Activated naive CD8-positive, alpha-beta T cell treated with anti-CD3 and anti-CD28 coated beads for 36 hours (primary cell): ENCODE results near the gene ZNHIT6. TPM values are rescaled to one million over a fixed set of nuclear protein-coding genes. Genes with fewer than 3 reads are reported as not detected.

ENCODE experiments used
- DNase-seq: peaks from one replicate; pipeline ENCODE4 v3.0.0; 2021
- H3K27ac Mint-ChIP-seq: one replicate; pipeline ENCODE4 v1.8.0; 2022; ENCODE audit warnings: mild to moderate bottlenecking, moderate library complexity, mixed read lengths
- H3K27me3 Mint-ChIP-seq: one replicate; pipeline ENCODE4 v1.8.0; 2022; ENCODE audit warnings: mild to moderate bottlenecking, mixed read lengths
- H3K36me3 Mint-ChIP-seq: one replicate; pipeline ENCODE4 v1.8.0; 2021; ENCODE audit warnings: mild to moderate bottlenecking, mixed read lengths
- H3K4me1 Mint-ChIP-seq: one replicate; pipeline ENCODE4 v1.8.0; 2021; ENCODE audit warnings: mixed read lengths
- H3K4me3 Mint-ChIP-seq: one replicate; pipeline ENCODE4 v1.8.0; 2022; ENCODE audit warnings: mild to moderate bottlenecking, moderate library complexity, mixed read lengths
- H3K9me3 Mint-ChIP-seq: one replicate; pipeline ENCODE4 v1.8.0; 2022; ENCODE audit warnings: mixed read lengths
- total RNA-seq, 2 experiments: library from RNA; stranded (reverse); gene quantifications; one replicate each; pipeline ENCODE4 v1.2.3, GENCODE V29; 2021

Gene ZNHIT6
- total RNA-seq, 2 experiments from 2014 or later: 31.6 to 32.5 TPM

DNA sequence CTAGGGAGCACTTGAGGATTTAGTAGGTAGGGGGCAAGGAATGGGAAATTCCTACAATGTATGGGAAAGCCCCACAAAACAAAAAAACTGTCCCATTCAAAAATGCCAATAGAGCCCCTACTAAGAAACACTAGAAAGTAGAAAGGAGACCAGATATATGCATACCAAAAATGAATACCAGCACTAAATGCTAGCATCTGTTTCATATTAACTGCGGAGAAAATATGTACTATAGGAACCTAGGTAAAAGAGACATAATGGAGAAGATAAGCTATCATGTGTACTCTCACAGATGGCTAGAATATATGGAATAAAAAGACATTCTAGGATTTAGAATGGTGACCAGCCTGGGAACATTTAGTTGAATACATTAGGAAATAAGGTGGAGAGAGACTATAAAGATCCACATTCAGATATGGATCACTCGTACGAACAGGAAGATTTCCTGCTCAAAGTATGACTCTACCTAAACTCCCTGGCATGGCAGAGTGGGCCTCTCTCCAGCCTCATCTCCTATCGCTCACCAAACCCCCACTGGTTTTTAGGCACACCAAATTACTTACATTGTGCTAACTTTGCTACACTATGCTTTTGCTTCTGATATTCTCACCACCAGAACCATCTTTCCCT is 18.3 kb downstream of the ZNHIT6 start:
- DNase-seq: no peak
- peaks cover 10% of the 10 kb centered on the region for H3K4me1 Mint-ChIP-seq
- H3K27ac Mint-ChIP-seq: no peak overlapping the region
- H3K4me3 Mint-ChIP-seq: no peak overlapping the region
- H3K36me3 Mint-ChIP-seq: peaks cover 22% of the 10 kb centered on the region
- H3K27me3 Mint-ChIP-seq: no peaks in the 10 kb centered on the region
- H3K9me3 Mint-ChIP-seq: no peaks in the 10 kb centered on the region

DNA sequence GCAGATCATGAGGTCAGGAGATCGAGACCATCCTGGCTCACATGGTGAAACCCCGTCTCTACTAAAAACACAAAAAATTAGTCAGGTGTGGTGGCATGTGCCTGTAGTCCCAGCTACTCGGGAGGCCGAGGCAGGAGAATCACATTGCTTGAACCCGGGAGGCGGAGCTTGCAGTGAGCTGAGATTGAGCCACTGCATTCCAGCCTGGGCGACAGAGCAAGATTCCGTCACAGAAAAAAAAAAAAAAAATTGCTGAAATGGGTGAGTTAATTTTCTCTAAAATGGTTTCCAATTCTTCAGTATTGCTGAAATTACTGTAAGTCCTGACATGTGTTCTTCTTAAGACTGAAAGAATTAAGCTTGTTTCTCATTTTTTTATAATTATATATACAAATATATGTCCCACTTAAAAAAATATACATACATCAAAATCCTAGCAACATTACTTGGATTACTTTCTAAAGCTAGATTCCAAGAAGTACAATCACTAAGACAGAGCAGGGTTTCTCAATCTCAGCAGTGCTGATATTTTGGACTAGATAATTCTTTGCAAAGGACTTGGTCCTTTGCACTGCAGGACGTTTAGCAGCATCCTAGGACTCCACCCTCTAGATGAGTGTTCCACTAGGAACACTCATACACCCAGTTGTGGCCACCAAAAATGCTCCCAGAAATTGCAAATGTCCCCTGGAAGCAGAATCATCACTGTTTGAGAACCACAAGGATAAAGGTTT is 24.8 kb downstream of the ZNHIT6 start:
- no peaks in the 10 kb centered on the region for H3K4me1 Mint-ChIP-seq
- H3K27me3 Mint-ChIP-seq: no peaks in the 10 kb centered on the region
- H3K36me3 Mint-ChIP-seq: peaks cover 19% of the 10 kb centered on the region
- no peak overlapping the region for H3K27ac Mint-ChIP-seq
- H3K9me3 Mint-ChIP-seq: no peaks in the 10 kb centered on the region
- H3K4me3 Mint-ChIP-seq: no peak overlapping the region
- DNase-seq: no peak

- no peak overlapping the region for H3K27ac Mint-ChIP-seq
- no peak for DNase-seq
- H3K36me3 Mint-ChIP-seq: peaks cover 21% of the 10 kb centered on the region
- H3K4me1 Mint-ChIP-seq: peaks cover 3% of the 10 kb centered on the region
- H3K27me3 Mint-ChIP-seq: no peaks in the 10 kb centered on the region
- H3K4me3 Mint-ChIP-seq: no peak overlapping the region
- H3K9me3 Mint-ChIP-seq: no peaks in the 10 kb centered on the region
These were observed 27.1 kb downstream of the ZNHIT6 start for GRCh38 chr1:85681087-85681486.

- peaks cover 18% of the 10 kb centered on the region for H3K36me3 Mint-ChIP-seq
- H3K27me3 Mint-ChIP-seq: no peaks in the 10 kb centered on the region
- H3K27ac Mint-ChIP-seq: no peak overlapping the region
- H3K4me3 Mint-ChIP-seq: no peak overlapping the region
- no peak for DNase-seq
- peaks cover 3% of the 10 kb centered on the region for H3K4me1 Mint-ChIP-seq
- no peaks in the 10 kb centered on the region for H3K9me3 Mint-ChIP-seq
These were observed 30.0 kb downstream of the ZNHIT6 start for GRCh38 chr1:85678193-85678592.

DNA sequence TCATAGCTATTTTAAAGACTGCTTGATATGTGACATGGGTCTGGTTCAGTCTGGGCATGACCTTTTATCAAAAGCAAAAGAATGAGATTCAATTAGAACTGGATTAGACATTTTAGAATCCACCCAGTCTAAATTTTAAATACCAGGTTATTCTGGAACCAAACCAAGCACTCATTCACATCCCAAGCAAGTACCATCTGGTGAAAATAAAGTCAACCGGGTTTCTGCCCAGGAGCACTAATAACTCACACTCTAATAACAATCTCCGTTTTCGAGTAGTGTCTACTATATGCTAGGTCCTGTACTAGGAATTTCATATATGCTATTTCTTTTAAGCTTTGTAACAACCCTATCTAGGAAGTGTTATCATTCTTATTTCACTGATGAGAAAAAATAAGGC is 30.6 kb downstream of the ZNHIT6 start:
- H3K36me3 Mint-ChIP-seq: peaks cover 18% of the 10 kb centered on the region
- H3K4me1 Mint-ChIP-seq: peaks cover 6% of the 10 kb centered on the region
- H3K27ac Mint-ChIP-seq: no peak overlapping the region
- H3K27me3 Mint-ChIP-seq: no peaks in the 10 kb centered on the region
- H3K9me3 Mint-ChIP-seq: no peaks in the 10 kb centered on the region
- no peak for DNase-seq
- H3K4me3 Mint-ChIP-seq: no peak overlapping the region

- Mint-ChIP-seq H3K4me3 (no peak overlapping the region), H3K27me3 (no peaks in the 10 kb centered on the region), H3K27ac (peak overlapping the region; percentile 40), H3K36me3 (peaks cover 21% of the 10 kb centered on the region), H3K9me3 (no peaks in the 10 kb centered on the region), H3K4me1 (peaks cover 4% of the 10 kb centered on the region)
- DNase-seq: no peak
These were observed 36.1 kb downstream of the ZNHIT6 start for GRCh38 chr1:85672031-85672660.

- Mint-ChIP-seq H3K36me3 (peaks cover 30% of the 10 kb centered on the region), H3K4me3 (no peak overlapping the region), H3K27ac (no peak overlapping the region), H3K27me3 (no peaks in the 10 kb centered on the region), H3K4me1 (peaks cover 1% of the 10 kb centered on the region), H3K9me3 (no peaks in the 10 kb centered on the region)
- DNase-seq: no peak
These were observed 42.3 kb downstream of the ZNHIT6 start for GRCh38 chr1:85665932-85666331.

DNA sequence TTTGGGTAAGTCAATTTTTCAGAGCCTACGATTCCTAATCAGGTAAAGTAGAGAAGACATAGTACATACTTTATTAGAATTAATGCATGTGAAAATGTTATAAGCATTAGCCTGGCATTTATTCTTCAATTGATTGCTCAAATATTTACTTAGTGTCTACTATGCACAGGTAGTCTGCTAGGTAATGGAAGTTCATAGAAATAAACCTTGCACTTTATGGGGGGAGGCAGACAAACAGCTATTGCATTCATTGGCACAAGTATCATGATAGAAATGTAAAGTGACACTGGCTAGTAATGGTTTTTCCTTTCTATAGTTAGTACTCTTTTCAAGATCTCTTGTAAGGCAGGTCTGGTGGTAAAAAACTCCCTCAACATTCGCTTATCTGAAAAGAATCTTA is 44.9 kb downstream of the ZNHIT6 start:
- no peak overlapping the region for H3K4me3 Mint-ChIP-seq
- no peak overlapping the region for H3K27ac Mint-ChIP-seq
- no peaks in the 10 kb centered on the region for H3K9me3 Mint-ChIP-seq
- peaks cover 1% of the 10 kb centered on the region for H3K4me1 Mint-ChIP-seq
- no peak for DNase-seq
- peaks cover 23% of the 10 kb centered on the region for H3K36me3 Mint-ChIP-seq
- H3K27me3 Mint-ChIP-seq: no peaks in the 10 kb centered on the region

- H3K27me3 Mint-ChIP-seq: no peaks in the 10 kb centered on the region
- H3K4me1 Mint-ChIP-seq: peaks cover 1% of the 10 kb centered on the region
- H3K27ac Mint-ChIP-seq: no peak overlapping the region
- no peak for DNase-seq
- H3K9me3 Mint-ChIP-seq: no peaks in the 10 kb centered on the region
- no peak overlapping the region for H3K4me3 Mint-ChIP-seq
- peaks cover 24% of the 10 kb centered on the region for H3K36me3 Mint-ChIP-seq
These were observed 46.5 kb downstream of the ZNHIT6 start for GRCh38 chr1:85661767-85662166.

GRCh38 chr1:85660541-85660940 is 47.7 kb downstream of the ZNHIT6 start:
- H3K27ac Mint-ChIP-seq: no peak overlapping the region
- H3K9me3 Mint-ChIP-seq: no peaks in the 10 kb centered on the region
- no peak for DNase-seq
- peaks cover 29% of the 10 kb centered on the region for H3K36me3 Mint-ChIP-seq
- no peaks in the 10 kb centered on the region for H3K27me3 Mint-ChIP-seq
- H3K4me1 Mint-ChIP-seq: peaks cover 1% of the 10 kb centered on the region
- H3K4me3 Mint-ChIP-seq: no peak overlapping the region

- Mint-ChIP-seq H3K9me3 (no peaks in the 10 kb centered on the region), H3K27me3 (no peaks in the 10 kb centered on the region), H3K36me3 (peaks cover 33% of the 10 kb centered on the region), H3K27ac (no peak overlapping the region), H3K4me3 (no peak overlapping the region), H3K4me1 (no peaks in the 10 kb centered on the region)
- DNase-seq: no peak
These were observed 49.1 kb downstream of the ZNHIT6 start for GRCh38 chr1:85659174-85659573.

DNA sequence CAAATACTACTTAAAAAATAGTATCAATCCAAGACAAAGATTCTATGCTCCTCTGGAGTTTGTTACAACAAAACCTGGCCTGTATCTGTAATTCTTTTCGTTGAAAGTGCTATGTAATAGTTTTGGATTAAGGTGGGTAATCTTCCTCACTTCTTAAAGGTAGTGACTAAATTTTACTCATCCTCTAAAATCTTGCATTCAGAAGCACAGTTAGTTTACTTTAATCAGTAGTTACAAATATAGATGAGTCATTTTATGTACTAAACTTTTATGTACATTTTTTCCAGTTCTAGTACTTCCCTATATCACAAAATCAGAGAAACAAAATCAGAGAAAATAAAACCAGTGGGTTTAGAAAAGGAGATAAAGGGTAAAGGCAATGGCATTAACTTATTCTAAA is 51.3 kb downstream of the ZNHIT6 start:
- H3K9me3 Mint-ChIP-seq: peaks cover 5% of the 10 kb centered on the region
- H3K4me1 Mint-ChIP-seq: no peaks in the 10 kb centered on the region
- no peak overlapping the region for H3K4me3 Mint-ChIP-seq
- H3K36me3 Mint-ChIP-seq: peaks cover 49% of the 10 kb centered on the region
- H3K27me3 Mint-ChIP-seq: no peaks in the 10 kb centered on the region
- DNase-seq: no peak
- no peak overlapping the region for H3K27ac Mint-ChIP-seq

DNA sequence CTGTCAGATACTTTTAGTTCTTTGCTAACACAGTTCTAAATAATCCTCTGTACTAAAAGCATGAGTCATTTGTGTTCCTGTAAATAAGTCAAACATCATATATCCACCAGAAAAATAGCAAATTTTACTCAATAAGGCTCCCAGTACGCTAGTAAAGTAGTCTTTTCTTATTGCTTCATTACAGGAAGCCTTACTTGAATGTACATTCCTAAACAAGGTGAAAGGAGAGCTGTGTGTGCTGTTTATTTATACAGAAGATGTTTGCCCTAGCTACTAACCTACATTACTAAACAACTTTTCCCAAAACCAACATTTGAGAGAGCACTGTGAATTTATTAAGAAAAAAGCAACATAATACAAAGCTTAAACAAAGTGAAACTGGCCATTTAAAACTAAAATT is 52.0 kb downstream of the ZNHIT6 start:
- H3K27ac Mint-ChIP-seq: no peak overlapping the region
- no peak overlapping the region for H3K4me3 Mint-ChIP-seq
- H3K27me3 Mint-ChIP-seq: no peaks in the 10 kb centered on the region
- peaks cover 55% of the 10 kb centered on the region for H3K36me3 Mint-ChIP-seq
- DNase-seq: no peak
- H3K4me1 Mint-ChIP-seq: no peaks in the 10 kb centered on the region
- peaks cover 5% of the 10 kb centered on the region for H3K9me3 Mint-ChIP-seq

GRCh38 chr1:85655315-85655714 is 52.9 kb downstream of the ZNHIT6 start:
- Mint-ChIP-seq H3K27ac (no peak overlapping the region), H3K27me3 (no peaks in the 10 kb centered on the region), H3K9me3 (peaks cover 7% of the 10 kb centered on the region), H3K4me3 (no peak overlapping the region), H3K36me3 (peaks cover 59% of the 10 kb centered on the region), H3K4me1 (no peaks in the 10 kb centered on the region)
- no peak for DNase-seq

- no peak overlapping the region for H3K27ac Mint-ChIP-seq
- peaks cover 66% of the 10 kb centered on the region for H3K36me3 Mint-ChIP-seq
- no peak for DNase-seq
- H3K27me3 Mint-ChIP-seq: no peaks in the 10 kb centered on the region
- H3K9me3 Mint-ChIP-seq: peaks cover 10% of the 10 kb centered on the region
- H3K4me3 Mint-ChIP-seq: no peak overlapping the region
- no peaks in the 10 kb centered on the region for H3K4me1 Mint-ChIP-seq
These were observed 54.0 kb downstream of the ZNHIT6 start for GRCh38 chr1:85654066-85654782.
